ENCODE measurements around the gene NINJ1. TPM values are rescaled to one million over a fixed set of nuclear protein-coding genes. Genes with fewer than 3 reads are reported as not detected.

The NINJ1 gene
- total RNA-seq, 1 experiment from 2014 or later = 41.3 TPM

- ChIA-PET CTCF (interaction anchor here (1.0 kb wide), 1 partner anchor 9 kb away, joined by 3 read pairs; no protein-coding TSS in a partner anchor), POLR2A (no interaction called here)
- ATAC-seq (no peak), DNase-seq (ENCODE audit: low spot score) (no peak)
- Mint-ChIP-seq H3K9me3 (no peaks in the 10 kb centered on the region), H3K27ac (no peak overlapping the region), H3K36me3 (no peaks in the 10 kb centered on the region), H3K27me3 (ENCODE audit: low read depth) (peaks cover 20% of the 10 kb centered on the region), H3K4me3 (no peak overlapping the region), H3K4me1 (no peaks in the 10 kb centered on the region)
- TF ChIP-seq ZNF121 (CRISPR knock-in tag; IDR thresholded peaks at IDR 0.05) (no peak), ARID4B (CRISPR knock-in tag; IDR thresholded peaks at IDR 0.05; ENCODE audit: borderline replicate concordance) (no peak), MXD4 (CRISPR knock-in tag; IDR thresholded peaks at IDR 0.05; ENCODE audit: borderline replicate concordance) (no peak)
Measured at GRCh38 chr9:93177676-93178075, 43.6 kb upstream of the NINJ1 start.

GRCh38 chr9:93174976-93175375, 40.9 kb upstream of the NINJ1 start:
- Mint-ChIP-seq H3K27ac (no peak overlapping the region), H3K9me3 (no peaks in the 10 kb centered on the region), H3K4me3 (no peak overlapping the region), H3K4me1 (no peaks in the 10 kb centered on the region), H3K36me3 (no peaks in the 10 kb centered on the region), H3K27me3 (ENCODE audit: low read depth) (no peaks in the 10 kb centered on the region; the same call in 1 of the 2 replicates)
- TF ChIP-seq PRRX2 (CRISPR knock-in tag; IDR thresholded peaks at IDR 0.05) (no peak), EMX1 (CRISPR knock-in tag; IDR thresholded peaks at IDR 0.05) (no peak), ATF6 (CRISPR knock-in tag; IDR thresholded peaks at IDR 0.05) (no peak), GTF2I (CRISPR knock-in tag; conservative IDR thresholded peaks at IDR 0.05) (no peak), ZNF219 (CRISPR knock-in tag; IDR thresholded peaks at IDR 0.05; ENCODE audit: borderline replicate concordance) (no peak), PREB (CRISPR knock-in tag; IDR thresholded peaks at IDR 0.05; ENCODE audit: borderline replicate concordance) (no peak), ETV6 (CRISPR knock-in tag; IDR thresholded peaks at IDR 0.05) (no peak)
- no peak for ATAC-seq
- POLR2A ChIA-PET = no interaction called here
- no peak for DNase-seq (ENCODE audit: low spot score)
- CTCF ChIA-PET = interaction anchor here (1.4 to 1.7 kb wide), 2 partner anchors 21 to 130 kb away, joined by 3 to 7 read pairs; no protein-coding TSS in a partner anchor

GRCh38 chr9:93173365-93174051, 39.5 kb upstream of the NINJ1 start:
- ChIA-PET CTCF (interaction anchor here (0.6 to 2.7 kb wide), 2 partner anchors 19 to 40 kb away, joined by 3 to 13 read pairs; partner anchors contain the start of gene NINJ1), POLR2A (no interaction called here)
- Mint-ChIP-seq H3K27me3 (ENCODE audit: low read depth) (peaks cover 3% of the 10 kb centered on the region; the same call in 1 of the 2 replicates), H3K4me1 (no peaks in the 10 kb centered on the region), H3K9me3 (no peaks in the 10 kb centered on the region), H3K36me3 (no peaks in the 10 kb centered on the region), H3K4me3 (no peak overlapping the region), H3K27ac (no peak overlapping the region)
- no peak for TF ChIP-seq ZNF416 (CRISPR knock-in tag; IDR thresholded peaks at IDR 0.05)
- ATAC-seq (no peak), DNase-seq (ENCODE audit: low spot score) (no peak)
